Fibroblast of lung (primary cell): Measurements from ENCODE around the gene MRNIP.
"Not testable (repeated sequence)": the region's sequence is repeated elsewhere in the genome, so short reads cannot be mapped to it uniquely, and the experiment has no call there.

ENCODE experiments used
- CTCF ChIP-seq, 2 donors: IDR thresholded peaks in 1 of 2; conservative IDR thresholded peaks in 1 of 2; 1 replicate in 1 of 2; 2 replicates in 1 of 2; pipeline ENCODE4 v1.5.1; 2011 to 2012; ENCODE audit warnings: low read length in 2 of 2, control low read depth in 1 of 2, inconsistent platforms in 1 of 2, low read depth in 1 of 2, mild to moderate bottlenecking in 1 of 2
- EZH2 ChIP-seq: IDR thresholded peaks from 2 replicates; pipeline ENCODE4 v1.5.1; 2012; ENCODE audit warnings: low read length, control low read depth, mild to moderate bottlenecking; ENCODE audit errors: missing control alignments

GRCh38 chr5:179834871-179835270, 23.7 kb downstream of the MRNIP start:
- not testable (repeated sequence) for TF ChIP-seq EZH2; CTCF (conservative IDR thresholded peaks at IDR 0.05 in 1 of 2, IDR thresholded peaks at IDR 0.05 in 1 of 2; ENCODE audit: low read depth in 1 of 2, low read length in 2 of 2)
